Measurements from ENCODE around the gene BAIAP2L2. TPM values are rescaled to one million over a fixed set of nuclear protein-coding genes. Genes with fewer than 3 reads are reported as not detected.

BAIAP2L2 gene
- total and polyA plus RNA-seq, 10 of the 15 experiments (the other 5 are each of a cell fraction or from before 2014, with no cell fraction given), result 0.08 to 0.38 (median 0.14) TPM; not detected in 6

DNA sequence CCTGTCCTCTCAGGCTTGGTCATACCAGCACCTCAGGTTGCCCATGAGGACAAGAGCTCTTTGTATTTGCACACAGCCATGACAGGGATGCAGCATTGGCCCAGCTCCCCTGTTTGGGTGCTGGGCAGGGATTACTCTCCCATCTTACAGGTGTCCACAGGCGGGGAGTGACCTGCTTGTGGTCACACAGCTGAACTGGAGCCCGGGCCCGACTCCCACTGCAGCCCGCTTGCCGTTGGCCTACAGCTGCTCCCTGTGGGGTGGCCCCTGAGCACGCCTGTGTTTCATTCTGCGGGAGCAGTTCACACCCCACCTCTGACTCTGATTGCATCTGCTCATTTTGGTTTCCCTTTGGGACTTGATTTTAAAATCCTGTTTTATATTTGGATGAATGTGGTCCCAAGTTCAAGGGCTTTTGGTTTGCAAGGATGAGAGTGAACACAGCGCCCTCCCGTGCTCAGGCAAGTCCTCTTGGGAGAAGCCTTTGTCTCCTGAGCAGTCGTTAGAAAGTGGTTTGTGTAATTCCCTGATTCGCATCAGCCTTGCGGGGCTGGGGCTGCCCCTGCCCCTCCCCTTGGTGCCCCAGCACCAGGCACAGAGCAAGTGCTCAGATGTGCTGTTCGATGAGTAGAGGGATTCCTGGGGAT is 44.0 kb downstream of the BAIAP2L2 start:
- 86% methylated on average over 12 of the region's 13 CpGs for WGBS (ENCODE audit: insufficient coverage, insufficient replicate concordance, low lambda C conversion rate, missing lambda C conversion rate)
- Histone ChIP-seq H3K27ac (ENCODE audit: control insufficient read depth, insufficient read depth) (no peak overlapping the region), H3K4me2 (ENCODE audit: control insufficient read depth, insufficient read depth) (no peak overlapping the region), H3K9me3 (replicated peaks; ENCODE audit: control insufficient read depth, insufficient read depth, low read length) (no peaks in the 10 kb centered on the region), H4K20me1 (ENCODE audit: control insufficient read depth, insufficient read depth) (no peaks in the 10 kb centered on the region), H3K4me3 (no peak overlapping the region), H3K9ac (ENCODE audit: control insufficient read depth, insufficient read depth, low read length) (no peak overlapping the region), H3K4me1 (ENCODE audit: control insufficient read depth, insufficient read depth, low read length) (no peaks in the 10 kb centered on the region), H3K36me3 (ENCODE audit: control insufficient read depth in 2 of 2, insufficient read depth in 2 of 2, low read length in 1 of 2) (no peaks in the 10 kb centered on the region; a peak in 3 of 4 replicates), H3K27me3 (replicated peaks in 1 of 2; ENCODE audit: control insufficient read depth in 2 of 2, insufficient read depth in 2 of 2, low read length in 1 of 2) (no peaks in the 10 kb centered on the region), H2AFZ (ENCODE audit: control insufficient read depth, low read depth, low read length) (no peak overlapping the region), H3K79me2 (ENCODE audit: control insufficient read depth, insufficient read depth, low read length) (no peaks in the 10 kb centered on the region)
- SMC1A ChIA-PET (ENCODE audit: uncharacterized antibody, unreplicated experiment), result no interaction called here
- intact Hi-C loops (cut with micrococcal nuclease; ENCODE audit: unreplicated experiment), result no loop called here
- DNase-seq (ENCODE audit: low read depth, low spot score) (no peak), FAIRE-seq (no peak), ATAC-seq (no peak)
- no TSS peak for BruUV-seq (replicated peaks)
- no peak for TF ChIP-seq NR2C1 (IDR thresholded peaks at IDR 0.05)
- in situ Hi-C loops (cut with MboI), result no loop called here
- CTCF ChIA-PET, result no interaction called here
- POLR2A ChIA-PET, result no interaction called here
- RAD21 ChIA-PET (ENCODE audit: unreplicated experiment), result no interaction called here

- Histone ChIP-seq H3K4me3 (no peak overlapping the region), H3K79me2 (ENCODE audit: control insufficient read depth, insufficient read depth, low read length) (no peaks in the 10 kb centered on the region), H4K20me1 (ENCODE audit: control insufficient read depth, insufficient read depth) (no peaks in the 10 kb centered on the region), H3K27me3 (replicated peaks in 1 of 2; ENCODE audit: control insufficient read depth in 2 of 2, insufficient read depth in 2 of 2, low read length in 1 of 2) (no peaks in the 10 kb centered on the region), H3K4me1 (ENCODE audit: control insufficient read depth, insufficient read depth, low read length) (no peaks in the 10 kb centered on the region), H3K9me3 (replicated peaks; ENCODE audit: control insufficient read depth, insufficient read depth, low read length) (no peaks in the 10 kb centered on the region), H3K27ac (ENCODE audit: control insufficient read depth, insufficient read depth) (no peak overlapping the region), H3K9ac (ENCODE audit: control insufficient read depth, insufficient read depth, low read length) (no peak overlapping the region), H3K36me3 (ENCODE audit: control insufficient read depth in 2 of 2, insufficient read depth in 2 of 2, low read length in 1 of 2) (no peaks in the 10 kb centered on the region; a peak in 3 of 4 replicates), H3K4me2 (ENCODE audit: control insufficient read depth, insufficient read depth) (no peak overlapping the region), H2AFZ (ENCODE audit: control insufficient read depth, low read depth, low read length) (no peak overlapping the region)
- ChIA-PET CTCF (interaction anchor here (0.7 to 1.6 kb wide), 3 partner anchors 13 to 34 kb away, joined by 3 to 8 read pairs (median 3); no protein-coding TSS in a partner anchor), POLR2A (interaction anchor here (0.6 kb wide), 1 partner anchor 239 kb away, joined by 7 read pairs; no protein-coding TSS in a partner anchor), RAD21 (ENCODE audit: unreplicated experiment) (no interaction called here), SMC1A (ENCODE audit: uncharacterized antibody, unreplicated experiment) (no interaction called here)
- FAIRE-seq (no peak), ATAC-seq (no peak), DNase-seq (ENCODE audit: low read depth, low spot score) (no peak)
- intact Hi-C loops (cut with micrococcal nuclease; ENCODE audit: unreplicated experiment), result no loop called here
- in situ Hi-C loops (cut with MboI), result no loop called here
- BruUV-seq (replicated peaks), result no TSS peak
- WGBS (ENCODE audit: insufficient coverage, insufficient replicate concordance, low lambda C conversion rate, missing lambda C conversion rate), result 81% methylated on average over 8 of the region's 8 CpGs
- TF ChIP-seq STAT1 (conservative IDR thresholded peaks at IDR 0.05) (no peak), KLF5 (IDR thresholded peaks at IDR 0.05; ENCODE audit: partially characterized antibody) (no peak), YBX1 (IDR thresholded peaks at IDR 0.05) (no peak), E2F8 (IDR thresholded peaks at IDR 0.05; ENCODE audit: low read depth, partially characterized antibody) (no peak), HDAC6 (IDR thresholded peaks at IDR 0.05; ENCODE audit: unreplicated experiment) (no peak), RBBP5 (conservative IDR thresholded peaks at IDR 0.05) (no peak), TBL1XR1 (IDR thresholded peaks at IDR 0.05; ENCODE audit: low read depth, low read length) (no peak), BCL11A (IDR thresholded peaks at IDR 0.05; ENCODE audit: low read depth, low read length) (no peak), SPI1 (IDR thresholded peaks at IDR 0.05; ENCODE audit: borderline replicate concordance, insufficient read depth, low read depth, low read length) (no peak), KDM1A (IDR thresholded peaks at IDR 0.05; ENCODE audit: borderline replicate concordance) (no peak)
- TF ChIP-seq, protein P1, sequence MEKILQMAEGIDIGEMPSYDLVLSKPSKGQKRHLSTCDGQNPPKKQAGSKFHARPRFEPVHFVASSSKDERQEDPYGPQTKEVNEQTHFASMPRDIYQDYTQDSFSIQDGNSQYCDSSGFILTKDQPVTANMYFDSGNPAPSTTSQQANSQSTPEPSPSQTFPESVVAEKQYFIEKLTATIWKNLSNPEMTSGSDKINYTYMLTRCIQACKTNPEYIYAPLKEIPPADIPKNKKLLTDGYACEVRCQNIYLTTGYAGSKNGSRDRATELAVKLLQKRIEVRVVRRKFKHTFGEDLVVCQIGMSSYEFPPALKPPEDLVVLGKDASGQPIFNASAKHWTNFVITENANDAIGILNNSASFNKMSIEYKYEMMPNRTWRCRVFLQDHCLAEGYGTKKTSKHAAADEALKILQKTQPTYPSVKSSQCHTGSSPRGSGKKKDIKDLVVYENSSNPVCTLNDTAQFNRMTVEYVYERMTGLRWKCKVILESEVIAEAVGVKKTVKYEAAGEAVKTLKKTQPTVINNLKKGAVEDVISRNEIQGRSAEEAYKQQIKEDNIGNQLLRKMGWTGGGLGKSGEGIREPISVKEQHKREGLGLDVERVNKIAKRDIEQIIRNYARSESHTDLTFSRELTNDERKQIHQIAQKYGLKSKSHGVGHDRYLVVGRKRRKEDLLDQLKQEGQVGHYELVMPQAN (conservative IDR thresholded peaks at IDR 0.05), result no peak
Measured at GRCh38 chr22:38065539-38065938, 44.9 kb downstream of the BAIAP2L2 start.

Measured in GM12878 (cell line).